LNCaP clone FGC (cell line): ENCODE data around the gene PRIM1.
"Not testable (repeated sequence)": the region's sequence is repeated elsewhere in the genome, so short reads cannot be mapped to it uniquely, and the experiment has no call there.

ENCODE experiments used
- DNase-seq: peaks from one replicate; pipeline ENCODE4 v3.0.0-alpha.2; 2011; ENCODE audit warnings: low read depth
- H3K4me3 ChIP-seq: 2 replicates; pipeline ENCODE4 v1.5.1; 2011; ENCODE audit warnings: mild to moderate bottlenecking, low read depth, low read length, control low read depth
- CTCF ChIP-seq: IDR thresholded peaks from 2 replicates; pipeline ENCODE4 v1.5.1; 2012; ENCODE audit warnings: mild to moderate bottlenecking; ENCODE audit not compliant: control insufficient read depth, insufficient read depth; ENCODE audit errors: extremely low read depth

PRIM1 gene

GRCh38 chr12:56716933-56717880 is 34.9 kb downstream of the PRIM1 start:
- TF ChIP-seq CTCF = no peak
- H3K4me3 ChIP-seq = no peak overlapping the region
- DNase-seq = no peak

- H3K4me3 ChIP-seq = no peak overlapping the region
- no peak for DNase-seq
Observed at GRCh38 chr12:56716458-56716857, 35.7 kb downstream of the PRIM1 start.

GRCh38 chr12:56715798-56716197 is 36.3 kb downstream of the PRIM1 start:
- no peak overlapping the region for H3K4me3 ChIP-seq
- no peak for DNase-seq
- no peak for TF ChIP-seq CTCF

More at GRCh38 chr12:56716458-56716857, 35.7 kb downstream of the PRIM1 start:
- TF ChIP-seq CTCF = no peak

- no peak for TF ChIP-seq CTCF
- DNase-seq = no peak
Observed at GRCh38 chr12:56714431-56714929, 37.6 kb downstream of the PRIM1 start.

GRCh38 chr12:56713345-56713744 is 38.8 kb downstream of the PRIM1 start:
- H3K4me3 ChIP-seq = no peak overlapping the region
- DNase-seq = no peak
- no peak for TF ChIP-seq CTCF

More at GRCh38 chr12:56714431-56714929, 37.6 kb downstream of the PRIM1 start:
- no peak overlapping the region for H3K4me3 ChIP-seq

GRCh38 chr12:56709759-56710376 is 42.3 kb downstream of the PRIM1 start:
- H3K4me3 ChIP-seq = no peak overlapping the region
- DNase-seq = no peak
- TF ChIP-seq CTCF = no peak

GRCh38 chr12:56704522-56704921 is 47.6 kb downstream of the PRIM1 start:
- not testable (repeated sequence) for H3K4me3 ChIP-seq, DNase-seq
